NOMO-1 (cell line): Measurements from ENCODE around the gene MEPCE.

ENCODE experiments used
- DNase-seq, 2 experiments: peaks; one replicate each; lab custom pipeline; 2025; ENCODE audit not compliant: unreplicated experiment in 2 of 2; lab: John Stamatoyannopoulos, UW

MEPCE gene

DNA sequence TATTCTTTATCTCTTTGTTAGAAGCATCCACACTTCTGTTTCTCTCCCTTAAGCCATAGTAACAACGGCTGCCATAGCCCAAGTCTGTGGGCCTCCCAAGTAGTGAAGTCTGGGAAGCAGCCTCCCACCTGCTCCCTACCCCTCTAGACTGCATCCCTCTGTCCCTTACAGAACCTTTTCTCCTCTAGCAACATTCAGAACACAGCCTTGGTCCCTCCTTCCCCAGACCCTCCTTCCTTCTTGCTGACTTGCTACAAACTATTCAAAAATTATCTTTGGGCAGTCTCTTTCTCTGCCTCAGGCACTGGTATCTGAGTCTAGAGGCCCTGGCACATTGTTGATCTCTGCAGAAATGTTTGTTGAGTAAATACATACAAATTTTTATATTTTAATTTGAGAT lies 51.8 kb downstream of the MEPCE start:
- DNase-seq, result no peak

DNA sequence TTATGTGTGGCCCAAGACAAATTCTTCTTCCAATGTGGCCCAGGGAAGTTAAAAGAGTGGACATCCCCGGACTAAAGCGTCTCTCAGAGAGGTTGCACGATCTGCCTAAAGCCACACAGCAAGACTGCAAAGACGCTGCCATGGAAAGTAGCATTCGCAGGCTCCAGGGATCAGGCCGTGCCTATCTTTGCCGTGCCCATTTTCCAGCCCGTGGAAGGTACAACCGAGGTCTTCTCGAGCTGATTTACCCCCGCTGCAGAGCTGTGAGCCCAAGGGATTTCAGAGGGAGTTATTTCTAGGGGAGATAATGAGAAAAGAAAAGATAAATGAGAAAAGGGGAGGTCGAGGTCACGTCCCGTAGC lies 53.1 kb downstream of the MEPCE start:
- no peak for DNase-seq

GRCh38 chr7:100483090-100483721 lies 53.6 kb downstream of the MEPCE start:
- DNase-seq, result peak; percentile 39 to 77
